ENCODE measurements around the gene RETN. TPM values are rescaled to one million over a fixed set of nuclear protein-coding genes. Genes with fewer than 3 reads are reported as not detected.

RETN gene
- total RNA-seq, 4 donors from 2014 or later, result not detected

- no peaks in the 10 kb centered on the region for H3K4me1 ChIP-seq
- no peak for TF ChIP-seq POLR2AphosphoS5 (IDR thresholded peaks at IDR 0.05)
- TF ChIP-seq POLR2A (IDR thresholded peaks at IDR 0.05), result no peak
- no peak for TF ChIP-seq CTCF (IDR thresholded peaks at IDR 0.05)
- TF ChIP-seq EP300 (IDR thresholded peaks at IDR 0.05), result no peak
- ATAC-seq, result no peak
These were observed 38.2 kb downstream of the RETN start for GRCh38 chr19:7706955-7707456.

GRCh38 chr19:7709932-7710460 is 41.1 kb downstream of the RETN start:
- no peaks in the 10 kb centered on the region for H3K36me3 ChIP-seq
- no peaks in the 10 kb centered on the region for H3K4me1 ChIP-seq
- ATAC-seq, result no peak
- WGBS, 2 donors (ENCODE audit: low coverage in 1 of 2), result no CpG with 5 or more reads among the region's 10 CpGs
- no peaks in the 10 kb centered on the region for H3K9me3 ChIP-seq
- no peak for TF ChIP-seq POLR2AphosphoS5 (IDR thresholded peaks at IDR 0.05)
- no peak for TF ChIP-seq EP300 (IDR thresholded peaks at IDR 0.05)
- no peak for TF ChIP-seq POLR2A (IDR thresholded peaks at IDR 0.05)
- TF ChIP-seq CTCF (IDR thresholded peaks at IDR 0.05), result no peak
- no peak overlapping the region for H3K27ac ChIP-seq
- peaks cover 33% of the 10 kb centered on the region for H3K27me3 ChIP-seq
- no peak overlapping the region for H3K4me3 ChIP-seq

More at GRCh38 chr19:7706955-7707456, 38.2 kb downstream of the RETN start:
- Histone ChIP-seq H3K27ac (peak overlapping the region in 1 of 4 donors; percentile 47), H3K9me3 (no peaks in the 10 kb centered on the region), H3K27me3 (peaks cover 59% of the 10 kb centered on the region), H3K4me3 (no peak overlapping the region), H3K36me3 (no peaks in the 10 kb centered on the region)
- WGBS, 2 donors (ENCODE audit: low coverage in 1 of 2), result 20 to 68% methylated on average over 1 to 5 of the region's 8 CpGs

GRCh38 chr19:7710616-7711015 is 41.8 kb downstream of the RETN start:
- Histone ChIP-seq H3K27ac (no peak overlapping the region), H3K27me3 (peaks cover 27% of the 10 kb centered on the region), H3K4me1 (no peaks in the 10 kb centered on the region), H3K9me3 (no peaks in the 10 kb centered on the region), H3K36me3 (no peaks in the 10 kb centered on the region), H3K4me3 (no peak overlapping the region)
- TF ChIP-seq EP300 (IDR thresholded peaks at IDR 0.05) (no peak), POLR2AphosphoS5 (IDR thresholded peaks at IDR 0.05) (no peak), CTCF (IDR thresholded peaks at IDR 0.05) (no peak), POLR2A (IDR thresholded peaks at IDR 0.05) (no peak)
- WGBS, 2 donors (ENCODE audit: low coverage in 1 of 2), result 71 to 76% methylated on average over 5 of the region's 5 CpGs
- ATAC-seq, result no peak

GRCh38 chr19:7715671-7716070 is 46.8 kb downstream of the RETN start:
- H3K27ac ChIP-seq, result no peak overlapping the region
- ATAC-seq, result no peak
- H3K4me1 ChIP-seq, result no peaks in the 10 kb centered on the region
- TF ChIP-seq EP300 (IDR thresholded peaks at IDR 0.05) (no peak), POLR2A (IDR thresholded peaks at IDR 0.05) (no peak), POLR2AphosphoS5 (IDR thresholded peaks at IDR 0.05) (no peak), CTCF (IDR thresholded peaks at IDR 0.05) (no peak)
- peaks cover 33% of the 10 kb centered on the region for H3K27me3 ChIP-seq
- H3K36me3 ChIP-seq, result no peaks in the 10 kb centered on the region
- H3K9me3 ChIP-seq, result peaks cover 0 to 15% (median 0%) of the 10 kb centered on the region in 3 donors
- no peak overlapping the region for H3K4me3 ChIP-seq
- WGBS, 2 donors (ENCODE audit: low coverage in 1 of 2), result 27% methylated on average over 1 of the region's 1 CpG; no CpG with 5 or more reads in 1 of the 2 donors

- no peak for TF ChIP-seq CTCF (IDR thresholded peaks at IDR 0.05)
- TF ChIP-seq POLR2A (IDR thresholded peaks at IDR 0.05), result no peak
- no peak for TF ChIP-seq EP300 (IDR thresholded peaks at IDR 0.05)
- no peak for TF ChIP-seq POLR2AphosphoS5 (IDR thresholded peaks at IDR 0.05)
- WGBS, 2 donors (ENCODE audit: low coverage in 1 of 2), result 50 to 80% methylated on average over 1 of the region's 1 CpG
- no peak for ATAC-seq
These were observed 47.9 kb downstream of the RETN start for GRCh38 chr19:7716762-7717161.

More at GRCh38 chr19:7716762-7717161, 47.9 kb downstream of the RETN start:
- H3K27me3 ChIP-seq, result peaks cover 37% of the 10 kb centered on the region
- H3K9me3 ChIP-seq, result peaks cover 0 to 15% (median 0%) of the 10 kb centered on the region in 3 donors
- no peaks in the 10 kb centered on the region for H3K36me3 ChIP-seq
- no peaks in the 10 kb centered on the region for H3K4me1 ChIP-seq
- H3K4me3 ChIP-seq, result no peak overlapping the region
- H3K27ac ChIP-seq, result no peak overlapping the region

All from gastroesophageal sphincter (tissue), 4 donors.